Epithelial cell of esophagus (primary cell): ENCODE measurements around the gene ID4.

ENCODE experiments used
- DNase-seq: peaks from one replicate; pipeline ENCODE4 v3.0.0; 2010; ENCODE audit warnings: low read depth
- H3K4me3 ChIP-seq: 2 replicates; pipeline ENCODE4 v1.5.1; 2011; ENCODE audit warnings: mild to moderate bottlenecking, low read length, control low read depth
- CTCF ChIP-seq: IDR thresholded peaks from 2 replicates; pipeline ENCODE4 v1.5.1; 2011; ENCODE audit warnings: low read depth, mild to moderate bottlenecking, low read length, control low read depth, inconsistent platforms; ENCODE audit not compliant: insufficient read depth; ENCODE audit errors: missing control alignments

Gene ID4

GRCh38 chr6:19838442-19839236, 1.5 kb downstream of the ID4 start:
- peak overlapping the region; percentile 29 for H3K4me3 ChIP-seq

GRCh38 chr6:19839237-19839546, 2.0 kb downstream of the ID4 start:
- no peak for TF ChIP-seq CTCF
- H3K4me3 ChIP-seq: no peak overlapping the region
- DNase-seq: no peak

More at GRCh38 chr6:19838442-19839236, 1.5 kb downstream of the ID4 start:
- DNase-seq: peak; percentile 30
- TF ChIP-seq CTCF: no peak

GRCh38 chr6:19839788-19840187, 2.6 kb downstream of the ID4 start:
- no peak for DNase-seq
- no peak overlapping the region for H3K4me3 ChIP-seq
- no peak for TF ChIP-seq CTCF

GRCh38 chr6:19841181-19841580, 4.0 kb downstream of the ID4 start:
- no peak for TF ChIP-seq CTCF
- DNase-seq: no peak
- no peak overlapping the region for H3K4me3 ChIP-seq

- no peak for DNase-seq
- no peak for TF ChIP-seq CTCF
- H3K4me3 ChIP-seq: no peak overlapping the region
Observed at GRCh38 chr6:19842030-19842615, 5.0 kb downstream of the ID4 start.

- no peak for TF ChIP-seq CTCF
- no peak for DNase-seq
- H3K4me3 ChIP-seq: no peak overlapping the region
Observed at GRCh38 chr6:19844689-19845088, 7.5 kb downstream of the ID4 start.
